ENCODE data around the gene RAD51B.
"Not testable (repeated sequence)": the region's sequence is repeated elsewhere in the genome, so short reads cannot be mapped to it uniquely, and the experiment has no call there.

RAD51B gene

GRCh38 chr14:68085742-68086141 is 266.2 kb downstream of the RAD51B start:
- DNase-seq = no peak

- no peak for DNase-seq
These were observed 268.9 kb downstream of the RAD51B start for GRCh38 chr14:68088451-68088854.

DNA sequence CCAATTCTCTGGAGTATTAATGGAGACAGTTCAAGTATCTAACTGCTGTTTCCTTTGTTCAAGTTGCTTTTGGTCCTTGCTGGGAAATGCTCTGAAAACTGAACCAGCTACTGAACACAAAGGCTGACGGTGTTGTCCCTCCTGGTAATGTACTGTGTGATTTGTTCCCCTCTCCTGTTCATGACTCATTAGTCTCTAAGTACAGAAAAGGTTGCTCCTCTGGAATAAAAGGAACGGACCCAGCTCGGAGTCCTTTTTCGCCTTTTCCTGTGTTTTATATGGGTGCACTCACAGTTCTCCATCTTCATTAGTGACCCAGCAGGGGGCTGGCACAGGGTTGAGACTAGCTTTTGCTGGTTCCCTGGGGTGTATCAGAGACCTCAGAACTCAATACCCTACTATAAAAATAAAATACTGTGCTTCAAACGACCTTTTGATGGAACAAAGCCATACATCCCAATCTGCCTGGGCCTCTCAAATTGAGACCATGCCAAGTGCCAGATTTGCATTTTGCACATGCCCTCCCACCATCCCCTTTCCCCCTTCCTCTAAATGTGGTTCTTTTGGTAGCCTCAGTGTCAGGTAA is 269.7 kb downstream of the RAD51B start:
- DNase-seq = no peak

DNA sequence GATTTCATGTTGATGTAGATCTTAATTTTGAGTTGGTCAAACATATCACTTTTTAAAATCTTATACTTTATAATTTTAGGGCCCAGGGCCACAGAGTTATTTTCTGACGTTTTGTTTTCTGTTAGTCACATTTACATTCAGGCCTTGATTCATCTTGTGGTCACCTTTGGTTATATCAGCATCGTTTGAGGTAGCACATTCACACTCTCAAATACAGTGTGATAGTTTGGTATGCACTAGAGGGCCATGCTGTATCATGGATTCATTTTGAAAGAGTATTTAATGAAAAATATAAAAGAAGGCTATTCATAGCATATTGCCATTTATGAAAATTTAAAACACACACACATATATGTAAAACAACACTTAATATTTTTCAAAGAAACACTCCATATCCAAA is 274.6 kb downstream of the RAD51B start:
- DNase-seq = no peak

DNA sequence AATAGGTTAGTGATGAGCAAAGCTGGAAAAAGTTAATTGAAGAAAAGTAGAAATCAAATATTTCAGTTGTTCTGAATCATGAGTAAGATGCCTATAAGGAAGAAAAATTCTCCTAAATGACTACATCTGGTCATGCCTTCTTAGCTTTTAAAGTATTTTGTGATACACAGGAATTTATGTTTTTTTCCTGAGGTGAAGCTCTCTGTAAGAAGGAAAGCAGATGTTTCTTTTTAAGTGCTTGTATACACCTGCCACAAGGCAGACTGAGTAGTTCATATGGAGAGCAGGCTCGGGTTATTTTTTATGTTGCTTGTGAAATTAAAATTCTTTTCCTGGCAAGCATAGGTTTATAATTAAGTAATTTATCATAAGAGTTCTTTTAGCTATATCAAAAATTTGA is 275.2 kb downstream of the RAD51B start:
- no peak for DNase-seq

DNA sequence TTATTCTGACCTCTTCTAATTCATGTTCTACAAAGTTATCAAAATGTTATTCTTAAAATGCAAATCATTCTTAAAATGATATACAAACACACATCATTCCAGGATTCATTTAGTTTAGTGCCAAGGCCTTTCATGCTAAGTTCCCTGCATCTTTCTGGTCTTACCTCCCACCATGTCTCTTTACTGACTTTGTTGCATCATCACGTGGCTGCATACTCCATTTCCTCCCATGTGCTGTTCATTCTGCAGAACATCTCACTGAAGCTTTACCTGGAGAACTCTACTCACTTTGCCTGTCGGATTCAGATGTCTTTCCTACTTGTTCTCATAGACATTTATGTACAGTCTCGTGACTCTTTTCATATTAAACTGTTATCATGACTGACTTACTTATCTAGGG is 278.1 kb downstream of the RAD51B start:
- DNase-seq = no peak

DNA sequence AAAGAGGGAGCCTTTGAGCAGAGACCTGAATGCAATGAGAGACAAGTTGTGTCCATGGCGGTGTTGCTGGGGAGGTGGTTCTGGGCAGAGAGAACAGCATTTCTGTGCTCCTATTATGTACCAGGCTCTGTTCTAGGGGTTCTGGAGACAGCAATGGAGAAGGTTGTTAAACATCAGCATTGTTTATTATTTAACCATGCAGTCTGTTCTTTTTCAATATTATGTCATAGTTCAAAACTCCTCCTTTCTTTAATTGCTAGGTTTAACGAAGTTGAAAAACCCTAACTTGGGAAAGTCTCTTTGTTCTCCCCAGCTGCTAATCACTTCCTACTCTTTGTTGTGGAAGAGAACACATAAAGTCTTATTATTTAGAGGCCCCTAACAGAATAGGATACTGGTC is 279.3 kb downstream of the RAD51B start:
- DNase-seq = no peak

DNA sequence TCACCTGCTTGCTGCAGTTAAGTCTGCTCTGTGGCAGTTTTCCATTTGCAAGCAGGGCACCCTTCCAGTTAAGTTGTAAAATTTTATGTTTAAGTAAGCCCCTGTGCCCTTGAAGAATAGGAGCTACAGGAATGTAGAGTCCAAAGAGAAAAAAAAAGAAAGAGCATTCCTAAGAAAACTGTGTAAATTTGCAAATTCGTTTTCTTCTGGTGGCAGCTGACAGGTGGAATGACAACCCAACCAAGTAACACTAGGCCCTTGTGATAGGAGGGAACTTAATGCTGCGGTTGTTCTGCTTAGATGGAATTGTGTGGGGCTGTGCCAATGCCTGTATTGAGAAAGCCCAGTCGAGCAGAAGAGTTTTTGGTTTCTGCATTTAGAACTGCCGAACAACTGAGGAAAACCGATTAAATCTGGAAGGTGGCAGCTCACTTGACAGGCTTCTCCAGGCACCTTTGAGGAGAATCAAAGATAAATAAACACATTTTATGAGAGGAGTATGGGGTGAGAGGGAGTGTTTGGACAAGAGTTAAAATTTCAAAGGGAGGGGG is 280.0 kb downstream of the RAD51B start:
- DNase-seq = no peak

GRCh38 chr14:68101715-68102301 is 282.2 kb downstream of the RAD51B start:
- not testable (repeated sequence) for DNase-seq

- no peak for DNase-seq
These were observed 284.3 kb downstream of the RAD51B start for GRCh38 chr14:68103853-68104252.

GRCh38 chr14:68104518-68104917 is 284.9 kb downstream of the RAD51B start:
- no peak for DNase-seq

- DNase-seq = no peak
These were observed 286.2 kb downstream of the RAD51B start for GRCh38 chr14:68105816-68106215.

DNA sequence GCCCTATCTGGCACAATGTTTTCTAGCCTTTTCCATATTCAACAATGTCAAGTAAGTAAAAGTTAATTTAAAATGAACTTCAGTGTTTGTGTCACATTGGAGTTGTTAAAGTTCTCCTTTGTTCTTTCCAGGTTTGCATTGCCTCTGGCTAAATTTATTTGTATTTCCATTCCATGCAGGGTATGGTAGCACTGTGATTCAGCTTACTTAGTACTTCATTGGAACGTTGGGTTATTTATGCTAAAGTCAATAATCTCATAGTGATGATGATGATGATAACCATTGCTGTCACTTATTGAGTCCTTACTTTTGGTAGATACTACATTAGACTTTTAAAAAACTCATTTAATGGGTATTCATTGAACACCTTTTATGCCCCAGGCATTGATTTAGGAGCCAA is 286.9 kb downstream of the RAD51B start:
- DNase-seq = no peak

- no peak for DNase-seq
These were observed 287.3 kb downstream of the RAD51B start for GRCh38 chr14:68106905-68107304.

GRCh38 chr14:68109132-68109900 is 289.7 kb downstream of the RAD51B start:
- no peak for DNase-seq

DNA sequence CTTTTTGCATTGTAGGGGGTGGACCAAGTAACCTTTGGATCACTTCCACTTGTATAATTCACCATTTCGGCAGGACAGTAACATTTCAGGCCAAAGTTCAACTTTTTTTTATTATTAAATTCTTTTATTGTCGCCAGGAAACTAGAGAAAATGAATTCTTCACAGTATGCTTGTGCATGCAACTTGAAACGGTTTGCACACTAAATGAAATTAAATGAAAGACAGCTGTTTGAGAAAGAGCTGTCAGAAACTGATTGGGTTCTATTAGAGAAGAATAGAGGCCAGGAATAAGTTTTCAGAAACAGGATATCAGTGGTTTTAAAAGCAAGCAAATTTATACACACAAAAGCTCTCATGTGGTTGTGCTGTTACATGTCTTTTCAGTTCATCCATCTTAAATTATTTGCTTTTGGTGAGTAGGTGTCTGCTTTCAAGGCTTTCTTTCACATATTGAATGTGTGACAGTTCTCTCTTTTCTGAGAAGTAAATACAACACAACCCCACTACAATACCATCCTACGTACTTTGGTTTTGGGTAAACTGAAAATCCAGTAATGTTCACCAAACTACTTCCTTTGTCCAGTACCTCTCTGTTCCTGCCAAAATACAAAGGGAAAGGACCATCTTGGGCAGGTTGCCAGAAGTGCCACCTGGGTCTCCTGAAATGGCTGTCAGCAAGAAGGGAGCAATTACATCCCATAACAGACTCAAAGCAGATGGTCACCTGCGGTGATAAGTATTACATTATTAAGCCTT is 291.7 kb downstream of the RAD51B start:
- DNase-seq = no peak

- no peak for DNase-seq
These were observed 292.3 kb downstream of the RAD51B start for GRCh38 chr14:68111853-68112270.

DNA sequence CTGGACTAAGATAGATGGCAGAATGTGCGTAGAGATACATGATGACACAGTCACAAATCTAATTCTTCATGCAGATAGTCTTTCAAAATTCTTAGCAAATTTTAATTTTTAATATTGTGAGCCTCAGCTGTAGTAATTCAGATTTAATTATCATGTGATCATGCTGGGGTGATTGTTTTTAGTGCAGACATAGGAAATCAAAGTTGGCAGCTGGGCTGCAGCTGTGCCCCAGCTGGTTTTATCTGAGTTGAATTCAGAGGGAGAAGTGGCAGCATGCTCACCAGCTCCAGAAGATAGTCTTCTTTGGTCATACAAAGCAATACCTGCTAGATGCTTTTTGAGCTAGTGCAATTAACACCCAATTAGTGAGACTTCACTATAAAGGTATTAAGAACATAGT is 292.9 kb downstream of the RAD51B start:
- DNase-seq = no peak

GRCh38 chr14:68113343-68113930 is 293.9 kb downstream of the RAD51B start:
- DNase-seq = no peak

- DNase-seq = not testable (repeated sequence)
These were observed 296.4 kb downstream of the RAD51B start for GRCh38 chr14:68115952-68116351.

DNA sequence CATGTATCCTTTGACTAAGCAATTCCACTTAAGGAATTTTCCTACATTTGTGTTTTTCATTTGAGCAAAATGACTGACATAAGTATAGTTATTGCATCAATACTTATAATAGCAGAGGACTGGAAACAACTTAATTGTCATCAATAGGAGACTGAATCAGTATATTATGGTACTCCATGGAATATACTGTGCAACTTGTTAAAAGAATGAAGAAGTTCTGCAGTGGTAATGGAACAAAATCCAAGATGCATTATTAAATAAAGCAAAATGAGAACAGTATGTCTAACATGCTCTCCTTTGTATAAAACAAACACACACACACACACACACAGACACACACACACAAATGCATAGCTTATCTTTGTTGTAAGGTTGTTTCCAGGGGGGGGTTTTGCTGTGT is 303.1 kb downstream of the RAD51B start:
- no peak for DNase-seq

GRCh38 chr14:68124050-68124449 is 304.5 kb downstream of the RAD51B start:
- no peak for DNase-seq

Data from CD4-positive, alpha-beta T cell treated with Interleukin-17A for 1 hour (primary cell).